Measurements from ENCODE around the gene REX1BD.

DNA sequence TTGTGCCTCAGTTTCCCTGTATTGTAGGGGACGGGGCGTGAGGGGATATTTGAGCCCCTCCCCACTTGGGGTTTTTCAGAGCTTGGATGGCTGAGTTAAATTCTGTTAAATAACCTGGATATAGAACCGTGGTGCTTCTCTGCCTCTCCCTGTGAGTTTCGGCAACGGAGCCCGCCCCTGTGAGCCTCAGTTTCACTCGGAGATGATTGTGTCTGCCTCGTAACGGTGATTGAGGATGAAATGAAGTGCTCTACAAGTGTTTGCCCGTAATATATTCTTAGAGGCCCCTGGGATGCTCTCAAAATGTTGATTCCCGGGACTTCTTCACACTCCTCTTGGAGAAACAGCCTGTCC lies 30.4 kb upstream of the REX1BD start:
- TF ChIP-seq, protein P1, sequence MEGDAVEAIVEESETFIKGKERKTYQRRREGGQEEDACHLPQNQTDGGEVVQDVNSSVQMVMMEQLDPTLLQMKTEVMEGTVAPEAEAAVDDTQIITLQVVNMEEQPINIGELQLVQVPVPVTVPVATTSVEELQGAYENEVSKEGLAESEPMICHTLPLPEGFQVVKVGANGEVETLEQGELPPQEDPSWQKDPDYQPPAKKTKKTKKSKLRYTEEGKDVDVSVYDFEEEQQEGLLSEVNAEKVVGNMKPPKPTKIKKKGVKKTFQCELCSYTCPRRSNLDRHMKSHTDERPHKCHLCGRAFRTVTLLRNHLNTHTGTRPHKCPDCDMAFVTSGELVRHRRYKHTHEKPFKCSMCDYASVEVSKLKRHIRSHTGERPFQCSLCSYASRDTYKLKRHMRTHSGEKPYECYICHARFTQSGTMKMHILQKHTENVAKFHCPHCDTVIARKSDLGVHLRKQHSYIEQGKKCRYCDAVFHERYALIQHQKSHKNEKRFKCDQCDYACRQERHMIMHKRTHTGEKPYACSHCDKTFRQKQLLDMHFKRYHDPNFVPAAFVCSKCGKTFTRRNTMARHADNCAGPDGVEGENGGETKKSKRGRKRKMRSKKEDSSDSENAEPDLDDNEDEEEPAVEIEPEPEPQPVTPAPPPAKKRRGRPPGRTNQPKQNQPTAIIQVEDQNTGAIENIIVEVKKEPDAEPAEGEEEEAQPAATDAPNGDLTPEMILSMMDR (IDR thresholded peaks at IDR 0.05; ENCODE audit: borderline replicate concordance, extremely low read depth, low read length, poor library complexity, severe bottlenecking): no peak
- TF ChIP-seq EZH2 (IDR thresholded peaks at IDR 0.05; ENCODE audit: borderline replicate concordance, low read depth, low read length, severe bottlenecking): no peak
